SK-N-SH (cell line): Measurements from ENCODE around the gene PCK1.

Experiments
- EP300 ChIP-seq, 2 experiments: IDR thresholded peaks; 2 replicates each; pipeline versions ENCODE4 v1.4.0 to v1.6.1; 2012; ENCODE audit warnings: borderline replicate concordance in 1 of 2, low read depth in 1 of 2, low read length in 1 of 2
- FOXJ3 ChIP-seq: sonication (generic); formaldehyde crosslinking; IDR thresholded peaks from 2 replicates; pipeline ENCODE4 v1.5.1; 2020; ENCODE audit warnings: mild to moderate bottlenecking, missing genetic modification reagents
- FOXM1 ChIP-seq: IDR thresholded peaks from 2 replicates; pipeline ENCODE4 v1.4.0; 2012; ENCODE audit warnings: low read depth, mild to moderate bottlenecking
- GABPA ChIP-seq: IDR thresholded peaks from 2 replicates; pipeline ENCODE4 v1.4.0; 2012; ENCODE audit warnings: low read depth, mild to moderate bottlenecking
- MEF2A ChIP-seq: IDR thresholded peaks from 2 replicates; pipeline ENCODE4 v1.4.0; 2012; ENCODE audit warnings: low read depth, borderline replicate concordance
- POLR2AphosphoS5 ChIP-seq: IDR thresholded peaks from 2 replicates; pipeline ENCODE4 v1.6.1; 2012; ENCODE audit warnings: low read depth, low read length
- SIN3A ChIP-seq: IDR thresholded peaks from 2 replicates; pipeline ENCODE4 v1.6.1; 2012; ENCODE audit warnings: low read depth, mild to moderate bottlenecking, low read length, moderate library complexity, borderline replicate concordance
- TCF12 ChIP-seq: IDR thresholded peaks from 2 replicates; pipeline ENCODE4 v1.4.0; 2012
- TEAD4 ChIP-seq: IDR thresholded peaks from 2 replicates; pipeline ENCODE4 v1.4.0; 2012; ENCODE audit warnings: mild to moderate bottlenecking, borderline replicate concordance; ENCODE audit not compliant: insufficient read depth
- YY1 ChIP-seq: IDR thresholded peaks from 2 replicates; pipeline ENCODE4 v1.4.0; 2012; ENCODE audit warnings: low read depth, mild to moderate bottlenecking
- TF ChIP-seq, protein P1 (sequence below): fragments of 150-350 bp; IDR thresholded peaks from 2 replicates; pipeline ENCODE4 v1.6.1; 2016; ENCODE audit warnings: mild to moderate bottlenecking, low read depth, low read length
- TF ChIP-seq, protein P2 (sequence below): fragments of 200-600 bp; sonication (generic); IDR thresholded peaks from 2 replicates; pipeline ENCODE4 v1.6.1; 2017; ENCODE audit warnings: antibody characterized with exemption, mild to moderate bottlenecking, moderate library complexity

DNA sequence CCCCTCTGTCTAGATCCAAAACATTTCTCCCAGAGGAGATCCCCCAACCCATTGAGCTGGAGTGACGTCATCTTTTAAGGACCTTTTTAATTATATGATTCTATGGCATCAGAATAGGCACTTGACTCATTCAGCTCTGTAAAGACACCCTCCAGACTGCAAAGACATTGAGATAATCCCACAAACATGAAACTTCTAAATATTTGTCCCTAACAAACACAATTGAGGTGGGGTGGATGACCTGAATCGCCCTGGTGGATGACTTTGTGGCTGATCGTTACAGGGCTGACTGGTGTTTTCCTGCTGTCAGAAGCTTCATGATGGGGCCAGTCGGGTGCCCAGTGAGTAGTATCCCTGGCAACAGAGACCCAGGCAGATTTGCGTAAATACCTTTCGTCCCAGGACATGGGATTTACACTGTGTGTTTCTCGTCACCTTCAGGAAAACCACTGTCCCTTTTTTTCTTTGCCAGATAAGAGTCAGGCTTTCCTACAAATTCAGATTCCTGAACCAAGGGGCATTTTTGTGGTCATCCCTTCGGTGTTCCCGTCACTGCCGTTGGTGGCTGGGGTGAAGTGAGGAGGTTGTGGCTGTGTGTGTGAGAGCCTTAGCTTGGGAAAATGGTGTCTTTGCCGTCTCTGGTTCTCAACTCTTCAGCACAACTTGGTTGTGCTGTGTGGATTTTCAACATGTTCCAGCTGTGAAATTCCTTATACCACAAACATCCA is 5.3 kb upstream of the PCK1 start:
- TF ChIP-seq, protein P1, sequence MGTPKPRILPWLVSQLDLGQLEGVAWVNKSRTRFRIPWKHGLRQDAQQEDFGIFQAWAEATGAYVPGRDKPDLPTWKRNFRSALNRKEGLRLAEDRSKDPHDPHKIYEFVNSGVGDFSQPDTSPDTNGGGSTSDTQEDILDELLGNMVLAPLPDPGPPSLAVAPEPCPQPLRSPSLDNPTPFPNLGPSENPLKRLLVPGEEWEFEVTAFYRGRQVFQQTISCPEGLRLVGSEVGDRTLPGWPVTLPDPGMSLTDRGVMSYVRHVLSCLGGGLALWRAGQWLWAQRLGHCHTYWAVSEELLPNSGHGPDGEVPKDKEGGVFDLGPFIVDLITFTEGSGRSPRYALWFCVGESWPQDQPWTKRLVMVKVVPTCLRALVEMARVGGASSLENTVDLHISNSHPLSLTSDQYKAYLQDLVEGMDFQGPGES: no peak
- TF ChIP-seq, protein P2, sequence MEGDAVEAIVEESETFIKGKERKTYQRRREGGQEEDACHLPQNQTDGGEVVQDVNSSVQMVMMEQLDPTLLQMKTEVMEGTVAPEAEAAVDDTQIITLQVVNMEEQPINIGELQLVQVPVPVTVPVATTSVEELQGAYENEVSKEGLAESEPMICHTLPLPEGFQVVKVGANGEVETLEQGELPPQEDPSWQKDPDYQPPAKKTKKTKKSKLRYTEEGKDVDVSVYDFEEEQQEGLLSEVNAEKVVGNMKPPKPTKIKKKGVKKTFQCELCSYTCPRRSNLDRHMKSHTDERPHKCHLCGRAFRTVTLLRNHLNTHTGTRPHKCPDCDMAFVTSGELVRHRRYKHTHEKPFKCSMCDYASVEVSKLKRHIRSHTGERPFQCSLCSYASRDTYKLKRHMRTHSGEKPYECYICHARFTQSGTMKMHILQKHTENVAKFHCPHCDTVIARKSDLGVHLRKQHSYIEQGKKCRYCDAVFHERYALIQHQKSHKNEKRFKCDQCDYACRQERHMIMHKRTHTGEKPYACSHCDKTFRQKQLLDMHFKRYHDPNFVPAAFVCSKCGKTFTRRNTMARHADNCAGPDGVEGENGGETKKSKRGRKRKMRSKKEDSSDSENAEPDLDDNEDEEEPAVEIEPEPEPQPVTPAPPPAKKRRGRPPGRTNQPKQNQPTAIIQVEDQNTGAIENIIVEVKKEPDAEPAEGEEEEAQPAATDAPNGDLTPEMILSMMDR: no peak
- no peak for TF ChIP-seq POLR2AphosphoS5
- TF ChIP-seq TEAD4: no peak
- no peak for TF ChIP-seq MEF2A
- no peak for TF ChIP-seq FOXM1
- TF ChIP-seq YY1: no peak
- TF ChIP-seq TCF12: no peak
- no peak for TF ChIP-seq GABPA
- TF ChIP-seq SIN3A: no peak
- TF ChIP-seq EP300 (IDR thresholded peaks at IDR 0.05; ENCODE audit: borderline replicate concordance in 1 of 2, low read depth in 1 of 2, low read length in 1 of 2): no peak
- no peak for TF ChIP-seq FOXJ3 (CRISPR knock-in tag)
